HG02885 (cell line): ENCODE measurements around the gene MIA3.

Source experiments
- ATAC-seq: cut with Tn5 transposase; IDR thresholded peaks from one replicate; pipeline ENCODE4 v1.9.1; 2021; ENCODE audit warnings: mild to moderate bottlenecking; ENCODE audit not compliant: unreplicated experiment, poor library complexity

The MIA3 gene

GRCh38 chr1:222713091-222713961, 95.4 kb downstream of the MIA3 start:
- ATAC-seq, result peak; percentile 64

DNA sequence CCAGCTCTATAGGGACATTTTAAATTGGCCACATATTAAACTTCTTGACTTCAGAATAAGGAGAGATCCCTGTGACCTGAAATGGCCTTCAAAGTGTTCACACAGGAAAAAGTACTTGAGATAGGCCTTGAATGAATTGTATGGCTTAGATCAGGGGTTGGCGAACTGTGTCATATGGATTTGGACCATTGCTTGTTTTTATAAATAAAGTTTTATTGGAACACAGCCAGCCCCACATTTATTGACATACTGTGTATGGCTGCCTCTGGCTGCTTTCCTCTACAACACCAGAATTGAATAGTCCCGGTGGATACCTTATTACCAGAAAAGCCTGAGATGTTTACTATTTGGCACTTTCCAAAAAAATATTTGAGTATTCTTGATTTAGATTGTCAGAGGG, 98.5 kb downstream of the MIA3 start:
- no peak for ATAC-seq
